Mesenchymal stem cell (in vitro differentiated cells and primary cell): Measurements from ENCODE around the gene CEBPB.

ENCODE experiments used
- DNase-seq: peaks from one replicate; pipeline ENCODE4 v3.0.0-alpha.2; 2013
- H2AFZ ChIP-seq: one replicate; pipeline ENCODE4 v1.6.1; 2013; ENCODE audit warnings: low read depth, mild to moderate bottlenecking, control low read depth, inconsistent platforms, low read length, moderate library complexity
- H2AK5ac ChIP-seq: 2 replicates; pipeline ENCODE4 v1.6.1; 2013; ENCODE audit warnings: low read length, moderate library complexity, mild to moderate bottlenecking, inconsistent platforms; ENCODE audit not compliant: severe bottlenecking
- H2BK120ac ChIP-seq: one replicate; pipeline ENCODE4 v1.6.1; 2013; ENCODE audit warnings: low read depth, mild to moderate bottlenecking, inconsistent platforms, low read length, moderate library complexity
- H2BK12ac ChIP-seq, 2 experiments: one replicate each; pipeline ENCODE4 v1.6.1; 2013; ENCODE audit warnings: inconsistent platforms in 2 of 2, low read length in 2 of 2, mild to moderate bottlenecking in 2 of 2, moderate library complexity in 2 of 2, control low read depth in 1 of 2
- H2BK15ac ChIP-seq: one replicate; pipeline ENCODE4 v1.6.1; 2013; ENCODE audit warnings: mild to moderate bottlenecking, low read depth, inconsistent platforms; ENCODE audit not compliant: poor library complexity, severe bottlenecking
- H2BK5ac ChIP-seq: 2 replicates; pipeline ENCODE4 v1.6.1; 2013; ENCODE audit warnings: low read depth, mild to moderate bottlenecking, low read length, control low read depth, inconsistent platforms; ENCODE audit not compliant: poor library complexity, severe bottlenecking
- H3K14ac ChIP-seq, 2 experiments: one replicate each; pipeline ENCODE4 v1.6.1; 2013; ENCODE audit warnings: inconsistent platforms in 2 of 2, low read length in 2 of 2, control low read depth in 1 of 2, mild to moderate bottlenecking in 1 of 2, moderate library complexity in 1 of 2
- H3K18ac ChIP-seq, 2 experiments: one replicate each; pipeline ENCODE4 v1.6.1; 2013; ENCODE audit warnings: inconsistent platforms in 2 of 2, low read length in 2 of 2, control low read depth in 1 of 2, low read depth in 1 of 2, mild to moderate bottlenecking in 1 of 2
- H3K23ac ChIP-seq, 2 experiments: one replicate each; pipeline ENCODE4 v1.6.1; 2013; ENCODE audit warnings: inconsistent platforms in 2 of 2, low read length in 2 of 2, mild to moderate bottlenecking in 2 of 2, moderate library complexity in 2 of 2, control low read depth in 1 of 2
- H3K27ac ChIP-seq: 2 replicates; pipeline ENCODE4 v1.5.1; 2013; ENCODE audit warnings: mild to moderate bottlenecking, moderate library complexity, low read length, control low read depth, inconsistent platforms; ENCODE audit not compliant: poor library complexity, severe bottlenecking
- H3K27me3 ChIP-seq, 2 experiments: 2 replicates each; pipeline versions ENCODE4 v1.6.1 to v1.7.0; 2013; ENCODE audit warnings: low read length in 2 of 2, mild to moderate bottlenecking in 2 of 2, moderate library complexity in 2 of 2, control low read depth in 1 of 2, inconsistent platforms in 1 of 2; ENCODE audit not compliant: control insufficient read depth in 1 of 2, insufficient read depth in 1 of 2
- H3K36me3 ChIP-seq, 2 experiments: 2 replicates each; pipeline versions ENCODE4 v1.6.1 to v1.7.0; 2013; ENCODE audit warnings: low read length in 2 of 2, control low read depth in 1 of 2, inconsistent platforms in 1 of 2, low read depth in 1 of 2, mild to moderate bottlenecking in 1 of 2; ENCODE audit not compliant: insufficient read depth in 2 of 2, control insufficient read depth in 1 of 2
- H3K4ac ChIP-seq, 2 experiments: one replicate each; pipeline ENCODE4 v1.6.1; 2013; ENCODE audit warnings: inconsistent platforms in 2 of 2, low read length in 2 of 2, mild to moderate bottlenecking in 2 of 2, moderate library complexity in 2 of 2, control low read depth in 1 of 2, low read depth in 1 of 2
- H3K4me1 ChIP-seq: 2 replicates; pipeline ENCODE4 v1.6.1; 2013; ENCODE audit warnings: low read depth, low read length, control low read depth; ENCODE audit not compliant: control insufficient read depth, insufficient read depth
- H3K4me2 ChIP-seq: 2 replicates; pipeline ENCODE4 v1.6.1; 2013; ENCODE audit warnings: low read length, mild to moderate bottlenecking, inconsistent platforms; ENCODE audit not compliant: poor library complexity, severe bottlenecking
- H3K4me3 ChIP-seq, 2 experiments: 2 replicates each; pipeline versions ENCODE4 v1.5.1 to v1.7.0; 2013; ENCODE audit warnings: low read length in 2 of 2, mild to moderate bottlenecking in 2 of 2, control low read depth in 1 of 2, low read depth in 1 of 2; ENCODE audit not compliant: insufficient read depth in 1 of 2
- H3K79me1 ChIP-seq: replicated peaks from 2 replicates; pipeline ENCODE4 v1.6.1; 2013; ENCODE audit warnings: mild to moderate bottlenecking, control low read depth, low read length, inconsistent platforms; ENCODE audit not compliant: poor library complexity, severe bottlenecking
- H3K9ac ChIP-seq: 2 replicates; pipeline ENCODE4 v1.7.0; 2013; ENCODE audit warnings: mild to moderate bottlenecking, low read length, moderate library complexity
- H3K9me3 ChIP-seq: 2 replicates; pipeline ENCODE4 v1.7.0; 2013; ENCODE audit warnings: mild to moderate bottlenecking, low read length; ENCODE audit not compliant: control insufficient read depth
- H4K8ac ChIP-seq: one replicate; pipeline ENCODE4 v1.6.1; 2013; ENCODE audit warnings: inconsistent platforms, mild to moderate bottlenecking, low read length, moderate library complexity
- H4K91ac ChIP-seq: one replicate; pipeline ENCODE4 v1.6.1; 2013; ENCODE audit warnings: mild to moderate bottlenecking, low read length, inconsistent platforms
- WGBS: methylation state at CpG from one replicate; pipeline ENCODE4 v1.1.7; 2013; ENCODE audit warnings: mixed read lengths; 5-methylcytosine and 5-hydroxymethylcytosine counted together

The CEBPB gene

GRCh38 chr20:50217207-50217949 lies 26.7 kb downstream of the CEBPB start:
- Histone ChIP-seq H2AFZ (no peak overlapping the region), H2AK5ac (peak overlapping the region; percentile 43), H2BK15ac (peak overlapping the region; percentile 34), H3K14ac (no peak overlapping the region), H2BK120ac (no peak overlapping the region), H3K4me1 (peaks cover 47% of the 10 kb centered on the region), H4K91ac (peak overlapping the region; percentile 54), H3K4me3 (no peak overlapping the region), H3K9me3 (peaks cover 5% of the 10 kb centered on the region), H3K27me3 (no peaks in the 10 kb centered on the region), H3K4me2 (no peak overlapping the region), H3K79me1 (no peaks in the 10 kb centered on the region), H3K4ac (no peak overlapping the region), H3K18ac (no peak overlapping the region), H4K8ac (no peak overlapping the region), H2BK12ac (no peak overlapping the region), H3K23ac (no peak overlapping the region), H3K36me3 (no peaks in the 10 kb centered on the region), H3K27ac (no peak overlapping the region), H3K9ac (no peak overlapping the region), H2BK5ac (no peak overlapping the region)
- no peak for DNase-seq
- WGBS: 94% methylated on average over 14 of the region's 14 CpGs

- Histone ChIP-seq H4K91ac (no peak overlapping the region), H3K4ac (peak overlapping the region in 1 of 2 experiments; percentile 49), H3K23ac (no peak overlapping the region), H2BK5ac (no peak overlapping the region), H2BK12ac (no peak overlapping the region), H2AK5ac (no peak overlapping the region), H3K4me3 (no peak overlapping the region), H2BK120ac (no peak overlapping the region), H3K4me1 (peaks cover 45% of the 10 kb centered on the region), H3K18ac (peak overlapping the region in 1 of 2 experiments; percentile 34), H2BK15ac (no peak overlapping the region), H2AFZ (no peak overlapping the region), H3K36me3 (no peaks in the 10 kb centered on the region), H3K27ac (no peak overlapping the region), H3K14ac (no peak overlapping the region), H3K9me3 (peaks cover 9% of the 10 kb centered on the region), H3K9ac (no peak overlapping the region), H3K4me2 (no peak overlapping the region), H4K8ac (no peak overlapping the region), H3K79me1 (no peaks in the 10 kb centered on the region), H3K27me3 (no peaks in the 10 kb centered on the region)
- 44% methylated on average over 5 of the region's 5 CpGs for WGBS
- no peak for DNase-seq
Observed at GRCh38 chr20:50218987-50219435, 28.4 kb downstream of the CEBPB start.

- peak overlapping the region in 1 of 2 experiments; percentile 34 for H3K18ac ChIP-seq
- no peak overlapping the region for H2BK5ac ChIP-seq
- H3K79me1 ChIP-seq: no peaks in the 10 kb centered on the region
- no peak overlapping the region for H4K8ac ChIP-seq
- H2BK12ac ChIP-seq: no peak overlapping the region
- peak overlapping the region; percentile 27 for H2AK5ac ChIP-seq
- peak overlapping the region in 1 of 2 experiments; percentile 12 for H3K4ac ChIP-seq
- H3K4me2 ChIP-seq: no peak overlapping the region
- no peak overlapping the region for H3K9ac ChIP-seq
- H2AFZ ChIP-seq: no peak overlapping the region
- no peak overlapping the region for H3K23ac ChIP-seq
- no peak overlapping the region for H3K4me3 ChIP-seq
- H3K36me3 ChIP-seq: no peaks in the 10 kb centered on the region
- no peak for DNase-seq
- no peak overlapping the region for H3K14ac ChIP-seq
- H3K27ac ChIP-seq: no peak overlapping the region
- H4K91ac ChIP-seq: no peak overlapping the region
- no peak overlapping the region for H2BK15ac ChIP-seq
- 97% methylated on average over 4 of the region's 4 CpGs for WGBS
- peaks cover 45% of the 10 kb centered on the region for H3K4me1 ChIP-seq
- H3K9me3 ChIP-seq: peaks cover 11% of the 10 kb centered on the region
- H3K27me3 ChIP-seq: no peaks in the 10 kb centered on the region
- H2BK120ac ChIP-seq: no peak overlapping the region
Observed at GRCh38 chr20:50219600-50219999, 29.0 kb downstream of the CEBPB start.

- peak overlapping the region in 1 of 2 experiments; percentile 64 for H3K18ac ChIP-seq
- H3K4me3 ChIP-seq: no peak overlapping the region
- H2BK15ac ChIP-seq: peak overlapping the region; percentile 96
- H4K8ac ChIP-seq: no peak overlapping the region
- H3K9me3 ChIP-seq: peaks cover 11% of the 10 kb centered on the region
- no peak overlapping the region for H2AFZ ChIP-seq
- H3K27me3 ChIP-seq: no peaks in the 10 kb centered on the region
- peak overlapping the region; percentile 20 to 94 for H2BK12ac ChIP-seq
- H2BK120ac ChIP-seq: no peak overlapping the region
- peak overlapping the region; percentile 21 for H2AK5ac ChIP-seq
- H3K23ac ChIP-seq: no peak overlapping the region
- 98% methylated on average over 10 of the region's 11 CpGs for WGBS
- no peak for DNase-seq
- no peak overlapping the region for H3K27ac ChIP-seq
- peak overlapping the region; percentile 46 for H4K91ac ChIP-seq
- H3K36me3 ChIP-seq: no peaks in the 10 kb centered on the region
- H2BK5ac ChIP-seq: no peak overlapping the region
- peak overlapping the region in 1 of 2 experiments; percentile 63 for H3K14ac ChIP-seq
- H3K79me1 ChIP-seq: no peaks in the 10 kb centered on the region
- peak overlapping the region; percentile 40 for H3K9ac ChIP-seq
- peak overlapping the region in 1 of 2 experiments; percentile 35 for H3K4ac ChIP-seq
- no peak overlapping the region for H3K4me2 ChIP-seq
- peaks cover 44% of the 10 kb centered on the region for H3K4me1 ChIP-seq
Observed at GRCh38 chr20:50220093-50220893, 29.7 kb downstream of the CEBPB start.
